Esophagus muscularis mucosa (tissue), 4 donors: ENCODE results near the gene ZNF397. TPM values are rescaled to one million over a fixed set of nuclear protein-coding genes. Genes with fewer than 3 reads are reported as not detected.

Experiments
- total RNA-seq, 4 donors: library from RNA; depleted of rRNA; stranded (reverse); fragments of >200 nt; gene quantifications; one replicate each; pipeline versions ENCODE4 v1.1.0 to v1.2.1, GENCODE V29; 2016

ZNF397 gene
- total RNA-seq, 4 donors from 2014 or later, result 22.2 to 27.8 (median 24.9) TPM

Other genes with a start within 250 kb of the ZNF397 start
- gene MAPRE2, start 199.6 kb upstream of the ZNF397 start, total RNA-seq, result 10 to 100 TPM; 22.2 to 32.2 (median 24.5) TPM
- 10 to 100 TPM in 2 of 4 donors, 1 to 10 TPM in 2; 8.6 to 14.2 (median 10.2) TPM for gene ZSCAN30, start 49.2 kb downstream of the ZNF397 start, total RNA-seq
- gene ZNF24, start 103.4 kb downstream of the ZNF397 start, total RNA-seq, result 10 to 100 TPM; 31.2 to 41.1 (median 39.3) TPM
- gene ZNF396, start 136.3 kb downstream of the ZNF397 start, total RNA-seq, result 1 to 10 TPM in 3 of 4 donors, under 1 TPM in 1; 0.99 to 2.5 (median 1.4) TPM